OCI-LY3 (cell line): ENCODE results near the gene MON2.

Experiments
- CTCF ChIP-seq: fragments of 200-600, 300-600 bp; sonication (generic); IDR thresholded peaks from 2 replicates; pipeline ENCODE4 v1.5.1; 2014; ENCODE audit warnings: antibody characterized with exemption, low read length, low read depth
- EZH2phosphoT487 ChIP-seq: fragments of 200-600 bp; shearing (Covaris generic); IDR thresholded peaks from 2 replicates; pipeline ENCODE4 v1.6.1; 2018; ENCODE audit warnings: antibody characterized with exemption, mixed run types, low read depth

GRCh38 chr12:62505786-62506185 lies 39.2 kb downstream of the MON2 start:
- TF ChIP-seq CTCF (no peak), EZH2phosphoT487 (no peak)
